HG03575 (cell line): ENCODE measurements around the gene EFHD1.

Source experiments
- ATAC-seq: cut with Tn5 transposase; IDR thresholded peaks from one replicate; pipeline ENCODE4 v1.9.1; 2021; ENCODE audit not compliant: unreplicated experiment, insufficient number of reproducible peaks, low FRiP score; ENCODE audit errors: extremely low read depth

EFHD1 gene, protein sequence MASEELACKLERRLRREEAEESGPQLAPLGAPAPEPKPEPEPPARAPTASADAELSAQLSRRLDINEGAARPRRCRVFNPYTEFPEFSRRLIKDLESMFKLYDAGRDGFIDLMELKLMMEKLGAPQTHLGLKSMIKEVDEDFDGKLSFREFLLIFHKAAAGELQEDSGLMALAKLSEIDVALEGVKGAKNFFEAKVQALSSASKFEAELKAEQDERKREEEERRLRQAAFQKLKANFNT

DNA sequence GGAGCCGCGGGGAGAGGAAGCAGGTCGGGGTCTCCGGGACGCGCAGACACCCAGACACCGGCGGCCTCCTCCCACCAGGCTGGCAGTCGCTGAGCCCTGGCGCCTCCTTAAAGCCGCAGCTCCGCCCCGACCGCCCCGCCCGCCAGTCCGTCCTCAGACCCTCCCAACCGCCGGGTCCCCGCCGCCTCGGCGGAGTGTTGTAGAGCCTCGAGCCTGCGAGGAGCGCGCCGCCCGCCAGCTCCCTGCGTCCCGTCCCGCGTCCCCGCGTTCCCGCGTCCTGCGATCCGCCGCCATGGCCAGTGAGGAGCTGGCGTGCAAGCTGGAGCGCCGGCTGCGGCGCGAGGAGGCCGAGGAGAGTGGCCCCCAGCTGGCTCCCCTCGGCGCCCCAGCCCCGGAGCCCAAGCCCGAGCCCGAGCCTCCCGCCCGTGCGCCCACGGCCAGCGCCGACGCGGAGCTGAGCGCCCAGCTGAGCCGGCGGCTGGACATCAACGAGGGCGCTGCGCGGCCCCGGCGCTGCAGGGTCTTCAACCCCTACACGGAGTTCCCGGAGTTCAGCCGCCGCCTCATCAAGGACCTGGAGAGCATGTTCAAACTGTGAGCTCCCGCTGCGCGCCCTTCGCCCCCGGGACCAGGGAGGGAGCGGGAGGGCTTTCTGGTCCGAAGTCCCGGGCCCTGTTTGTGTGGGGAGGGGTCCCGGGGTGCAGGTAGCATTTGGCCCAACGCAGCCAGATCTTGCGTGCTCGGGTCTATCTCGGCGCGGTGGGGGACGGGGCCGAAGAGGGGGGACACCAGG lies at the start of gene EFHD1:
TSS of gene EFHD1 (plus strand) at position 192 of the 793 bp plus-strand sequence. CDS start at position 293, 101 bp downstream.
- ATAC-seq = no peak

DNA sequence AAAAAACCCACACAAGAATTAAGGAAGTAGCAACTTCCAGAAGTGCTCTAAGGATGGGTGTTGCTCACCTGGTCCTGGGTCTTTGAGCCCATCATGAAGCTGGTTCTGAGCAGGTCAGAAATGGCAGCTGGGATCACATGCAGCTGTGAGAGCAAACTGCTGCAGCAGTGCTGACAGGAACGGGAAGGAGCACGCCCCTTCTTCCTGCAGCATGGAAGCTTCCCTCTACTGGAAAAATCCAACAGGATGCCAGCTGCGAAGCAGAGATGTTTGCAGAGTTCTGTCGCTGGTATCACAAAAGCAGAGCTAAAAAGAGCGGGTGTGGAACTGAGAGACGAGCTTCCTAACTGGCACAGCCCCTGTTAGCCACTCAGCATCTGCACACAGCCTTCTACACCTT lies 49.2 kb upstream of the EFHD1 start:
- ATAC-seq = no peak

DNA sequence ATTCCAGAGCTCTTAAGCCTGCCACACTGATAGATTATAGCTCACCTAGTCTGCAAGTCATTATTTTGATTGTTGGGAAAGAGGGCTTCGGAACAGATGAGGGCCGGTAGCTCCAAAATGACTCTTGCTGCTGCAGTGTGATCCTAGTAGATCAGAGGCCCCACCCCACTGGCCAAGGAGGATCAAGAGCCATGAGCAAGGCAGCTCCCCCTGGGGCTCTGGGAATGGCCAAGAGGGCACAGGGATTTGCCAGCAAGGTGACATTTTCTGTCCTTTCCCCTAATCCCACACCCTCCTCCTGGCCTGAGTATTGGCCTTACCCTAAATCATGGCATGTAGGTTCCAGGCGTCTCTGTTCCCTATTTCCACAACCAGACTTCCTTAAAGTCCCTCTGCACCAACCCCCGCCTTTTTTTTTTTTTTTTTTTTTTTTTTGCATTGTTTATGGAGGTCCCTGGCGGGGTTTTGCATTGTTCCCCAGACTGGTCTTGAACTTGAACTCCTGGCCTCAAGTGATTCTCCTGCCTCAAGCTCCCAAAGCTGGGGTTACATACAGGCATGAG lies 46.4 kb upstream of the EFHD1 start:
- no peak for ATAC-seq

DNA sequence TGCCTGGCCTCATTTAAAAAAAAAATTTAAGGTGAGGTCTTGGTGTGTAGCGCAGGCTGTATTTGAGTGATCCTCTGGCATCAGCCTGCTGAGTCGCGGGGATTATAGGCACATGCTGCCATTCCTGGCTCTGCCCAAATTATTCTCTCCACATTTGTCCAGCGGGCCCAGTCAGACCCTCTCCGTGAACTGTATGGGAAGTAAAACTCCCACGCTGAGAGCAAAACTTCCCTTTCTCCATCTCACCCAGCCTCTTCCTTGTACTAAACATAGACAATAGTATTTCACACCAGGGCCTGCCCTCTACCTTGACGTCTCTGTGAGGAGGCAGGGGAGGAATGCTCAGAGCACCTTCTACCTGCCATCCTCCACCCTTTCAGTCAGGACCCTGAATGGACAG lies 45.9 kb upstream of the EFHD1 start:
- ATAC-seq = no peak

DNA sequence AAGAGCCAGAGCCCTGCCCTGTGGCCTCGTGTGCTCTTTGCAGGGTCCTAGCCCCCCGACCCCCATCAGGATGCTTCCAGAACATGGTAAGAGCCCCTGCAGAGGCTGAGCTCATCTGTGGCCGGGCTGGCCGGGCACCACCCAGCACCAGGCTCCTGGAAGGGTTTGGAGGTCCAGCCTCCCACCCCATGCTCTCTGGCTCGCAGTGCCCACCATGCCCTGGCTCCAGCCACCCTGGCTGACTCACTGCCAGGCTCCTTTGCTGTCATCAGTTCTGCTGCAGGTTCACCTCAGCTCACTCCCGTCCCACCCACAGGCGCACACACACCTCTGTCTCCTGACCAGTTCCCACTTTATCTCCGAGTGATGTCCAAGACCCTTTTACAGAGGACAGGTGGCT lies 45.4 kb upstream of the EFHD1 start:
- ATAC-seq = no peak

DNA sequence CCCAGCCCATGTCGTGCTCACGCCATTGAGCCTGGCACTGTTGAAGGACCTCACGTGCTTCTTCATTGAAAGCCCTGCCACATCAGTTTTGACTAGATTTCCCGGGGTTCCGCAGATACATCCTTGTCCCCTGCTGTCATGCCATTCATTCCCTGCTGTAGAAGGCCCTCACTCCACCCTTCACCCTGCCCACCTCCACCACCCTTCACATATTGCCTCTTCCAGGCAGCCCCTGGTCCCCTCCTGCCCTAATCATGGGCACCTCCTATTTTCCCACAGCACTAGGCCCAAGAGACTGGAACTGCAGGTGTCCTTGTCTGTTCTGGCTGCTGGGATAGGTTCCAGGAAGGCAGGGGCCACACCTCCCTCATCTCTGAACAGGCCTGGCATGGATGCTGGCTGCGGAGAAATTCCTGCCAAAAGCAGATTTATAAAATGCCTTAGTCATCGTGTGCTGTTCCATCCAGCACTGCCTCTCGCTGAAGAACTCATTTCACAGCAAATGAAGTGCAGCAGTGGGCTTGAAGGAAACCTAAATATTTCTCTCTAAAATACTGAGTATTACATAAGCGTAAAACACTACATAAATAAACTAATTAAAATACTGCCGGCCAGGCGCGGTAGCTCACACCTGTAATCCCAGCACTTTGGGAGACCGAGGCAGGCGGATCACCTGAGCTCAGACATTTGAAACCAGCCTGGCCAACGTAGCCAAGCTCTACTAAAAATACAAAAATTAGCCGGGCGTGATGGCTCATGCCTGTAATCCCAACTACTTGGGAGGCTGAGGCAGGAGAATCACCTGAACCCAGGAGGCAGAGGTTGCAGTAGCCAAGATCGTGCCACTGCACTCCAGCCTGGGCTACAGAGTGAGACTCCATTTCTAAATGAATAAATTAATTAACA lies 44.5 kb upstream of the EFHD1 start:
- no peak for ATAC-seq

DNA sequence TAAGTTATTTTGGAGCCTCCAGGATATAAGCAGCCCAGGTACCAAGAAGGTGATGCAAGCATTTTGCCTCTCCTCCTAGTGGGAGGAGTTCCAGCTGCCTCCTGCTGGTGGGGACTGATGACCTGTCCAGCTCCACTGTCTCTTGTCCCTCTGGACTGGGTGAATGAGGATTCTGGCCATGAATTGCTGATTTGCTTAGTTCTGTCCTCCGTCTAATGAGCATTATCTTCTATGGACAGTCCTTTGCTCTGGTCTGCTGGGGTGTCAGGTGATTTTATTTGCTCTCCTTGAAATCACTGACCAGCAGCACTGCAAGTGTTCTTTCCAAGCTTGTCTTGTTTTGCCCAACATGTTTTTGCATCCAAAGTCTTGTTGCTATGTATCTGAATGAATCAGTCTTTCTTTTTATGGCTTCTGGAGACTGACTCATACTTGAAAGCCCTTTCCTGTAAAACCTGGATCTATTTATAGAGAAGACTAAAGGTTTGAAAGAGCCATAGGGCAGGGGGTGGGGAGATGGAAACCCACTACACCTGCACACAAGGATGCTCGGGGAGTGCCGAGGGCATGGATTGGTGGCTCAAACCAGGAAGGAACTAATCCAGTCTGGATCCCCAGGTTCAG lies 40.5 kb upstream of the EFHD1 start:
- ATAC-seq = no peak

DNA sequence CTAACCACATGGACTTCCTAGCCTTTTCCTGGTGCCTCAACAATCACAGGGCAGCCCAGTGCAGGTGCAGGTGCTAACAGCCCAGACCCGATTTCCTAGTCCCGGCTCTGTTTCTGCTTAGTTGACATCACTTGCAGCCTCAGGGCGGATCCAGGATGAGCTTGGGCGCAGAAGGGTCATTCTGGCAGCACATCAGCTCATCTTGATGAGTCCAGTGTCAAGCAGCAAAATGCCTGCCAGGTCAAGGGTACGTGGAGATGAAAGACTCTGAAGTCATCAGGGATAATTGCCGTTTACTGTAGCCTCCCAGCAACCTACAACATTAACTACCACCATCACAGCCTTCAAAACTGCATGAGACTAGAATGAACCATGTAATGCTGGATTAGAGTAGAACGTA lies 39.4 kb upstream of the EFHD1 start:
- ATAC-seq = no peak

DNA sequence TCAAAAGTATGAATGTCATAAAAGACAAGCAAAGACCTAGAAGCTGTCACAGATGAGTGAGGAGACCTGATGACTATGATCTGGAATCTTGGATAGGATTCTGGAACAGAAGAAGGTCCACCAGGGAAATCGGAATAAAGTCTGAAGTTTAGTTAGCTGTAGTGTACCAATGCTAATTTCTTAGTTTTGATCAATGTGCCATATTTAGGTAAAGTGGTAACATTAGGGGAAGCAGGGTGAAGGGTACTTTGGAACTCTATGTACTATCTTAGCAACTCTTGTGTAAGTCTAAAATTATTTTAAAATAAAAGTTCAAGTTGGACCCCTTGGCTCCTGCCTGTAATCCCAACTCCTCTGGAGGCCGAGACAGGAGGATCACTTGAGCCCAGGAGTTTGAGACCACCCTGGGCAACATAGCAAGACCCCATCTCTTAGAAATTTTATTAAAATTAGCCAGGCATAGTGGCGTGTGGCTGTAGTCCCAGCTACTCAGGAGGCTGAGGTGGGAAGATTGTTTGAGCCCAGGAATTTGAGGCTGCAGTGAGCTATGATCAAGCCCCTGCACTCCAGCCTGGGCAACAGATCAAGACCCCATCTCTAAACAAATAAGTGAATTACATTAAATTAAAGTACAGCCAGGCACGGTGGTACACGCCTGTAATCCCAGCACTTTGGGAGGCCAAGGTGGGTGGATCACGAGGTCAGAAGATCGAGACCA lies 35.9 kb upstream of the EFHD1 start:
- no peak for ATAC-seq

DNA sequence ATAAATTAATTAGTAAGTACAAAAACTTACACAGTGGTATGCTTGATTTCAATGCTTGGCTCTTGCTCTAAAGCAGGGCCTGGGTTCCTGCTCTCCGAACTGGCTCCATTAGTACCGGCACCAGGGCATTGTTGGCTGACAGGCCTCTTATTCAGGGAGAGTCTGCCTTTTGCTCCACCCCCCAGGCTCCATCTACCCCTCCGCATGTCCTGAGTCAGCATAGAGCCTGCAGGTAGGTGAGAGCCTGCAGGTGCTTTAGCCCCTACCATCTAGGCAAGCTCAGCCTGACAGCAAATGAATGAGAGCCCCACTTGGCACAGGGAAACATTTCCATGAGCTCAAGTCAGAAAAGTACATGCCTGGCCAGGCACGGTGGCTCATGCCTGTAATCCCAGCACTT lies 35.1 kb upstream of the EFHD1 start:
- no peak for ATAC-seq

DNA sequence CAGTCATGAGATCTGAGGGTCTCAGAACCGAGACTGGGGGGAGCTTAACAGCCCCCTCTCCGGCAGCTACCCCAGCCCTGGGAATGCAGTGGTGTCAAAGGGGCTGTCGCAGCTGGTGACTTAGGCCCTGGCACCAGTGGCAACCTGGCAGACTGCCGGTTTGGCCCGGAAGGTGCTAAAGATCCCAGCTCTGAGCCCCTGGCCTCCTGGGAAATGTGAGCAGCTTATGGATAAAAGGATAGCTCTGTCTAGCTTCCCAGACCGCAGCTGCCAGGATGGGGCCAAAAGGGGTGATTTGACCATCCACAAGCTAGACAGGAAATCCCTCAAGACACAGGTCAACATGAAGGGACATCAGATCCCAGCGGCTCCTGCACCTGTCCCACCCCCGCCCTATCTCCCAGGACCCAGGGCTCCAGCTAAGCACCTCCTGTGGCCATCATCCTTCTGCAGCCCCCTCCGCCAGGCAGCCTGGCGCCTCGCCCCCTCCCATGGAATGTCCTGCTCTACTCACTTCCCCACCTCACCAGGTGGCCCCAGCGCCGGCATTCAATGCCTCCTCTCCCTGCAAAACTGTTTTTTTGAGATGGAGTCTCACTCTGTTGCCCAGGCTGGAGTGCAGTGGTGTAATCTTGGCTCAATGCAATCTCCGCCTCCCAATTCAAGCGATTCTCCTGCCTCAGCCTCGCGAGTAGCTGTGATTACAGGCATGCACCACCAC lies 33.2 kb upstream of the EFHD1 start:
- no peak for ATAC-seq

DNA sequence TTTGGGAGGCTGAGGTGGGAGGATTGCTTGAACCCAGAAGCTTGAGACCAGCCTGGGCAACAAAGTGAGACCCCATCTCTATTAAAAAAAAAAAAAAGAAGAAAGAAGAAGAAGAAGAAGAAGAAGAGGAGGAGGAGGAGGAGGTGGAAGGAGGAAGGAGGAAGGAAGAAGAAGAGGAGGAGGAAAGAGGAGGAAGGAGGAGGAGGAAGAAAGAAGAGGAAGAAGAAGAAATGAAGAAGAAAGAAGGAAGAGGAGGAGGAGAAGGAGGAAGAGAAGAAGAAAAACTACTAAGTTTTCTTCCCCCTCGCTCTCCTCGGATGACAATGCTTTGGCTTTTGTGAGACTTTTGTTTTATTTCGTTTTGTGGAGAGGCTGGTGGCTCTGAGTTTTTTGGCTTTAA lies 30.1 kb upstream of the EFHD1 start:
- no peak for ATAC-seq

DNA sequence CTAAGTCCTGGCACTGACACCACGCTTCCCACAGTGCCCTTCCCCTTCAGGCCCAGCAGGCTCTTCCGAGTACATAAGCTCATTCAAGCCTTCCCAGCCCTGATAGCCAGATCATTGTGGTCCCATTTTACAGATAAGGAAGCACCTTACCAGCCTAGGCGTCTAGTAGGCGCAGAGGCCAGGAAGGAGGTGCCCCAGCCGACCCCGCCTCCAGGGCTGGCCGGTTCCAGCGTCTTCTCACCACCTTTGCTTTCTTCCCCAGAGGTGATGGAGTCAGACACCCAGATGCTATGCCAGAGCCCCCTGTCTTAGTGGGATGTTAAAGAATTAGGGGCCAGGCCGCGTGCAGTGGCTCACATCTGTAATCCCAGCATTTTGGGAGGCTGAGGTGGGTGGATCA lies 28.9 kb upstream of the EFHD1 start:
- ATAC-seq = no peak

DNA sequence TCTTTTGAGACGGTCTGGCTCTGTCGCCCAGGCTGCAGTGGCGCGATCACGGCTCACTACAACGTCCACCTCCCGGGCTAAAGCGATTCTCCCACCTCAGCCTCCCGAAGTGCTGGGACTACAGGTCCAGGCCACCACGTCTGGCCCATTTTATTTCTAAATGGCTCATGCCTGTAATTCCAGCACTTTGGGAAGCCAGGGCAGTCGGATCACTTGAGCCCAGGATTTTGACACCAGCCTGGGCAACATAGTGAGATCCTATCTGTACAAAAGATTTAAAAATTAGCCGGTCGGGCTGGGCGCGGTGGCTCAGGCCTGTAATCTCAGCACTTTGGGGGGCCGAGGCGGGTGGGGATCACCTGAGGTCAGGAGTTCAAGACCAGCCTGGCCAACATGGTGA lies 26.4 kb upstream of the EFHD1 start:
- no peak for ATAC-seq

DNA sequence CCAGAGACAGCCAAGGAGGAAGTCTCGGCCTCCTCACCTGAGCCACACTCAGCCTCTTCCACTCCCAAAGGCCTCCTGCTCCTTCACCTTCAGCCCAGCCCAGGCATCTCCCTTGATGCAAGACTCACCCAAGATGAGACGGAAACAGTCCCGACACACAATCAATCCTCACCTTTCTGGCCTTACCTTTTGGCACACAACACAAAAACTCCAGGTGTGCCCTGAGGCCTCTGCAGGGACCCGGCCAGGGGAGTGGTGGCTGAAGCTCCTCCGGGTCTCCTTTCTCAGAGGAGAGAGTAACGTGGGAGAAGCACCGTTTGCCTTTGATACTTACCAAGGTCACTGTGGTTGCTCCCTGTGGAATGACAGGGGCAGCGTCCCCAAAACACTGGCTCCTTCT lies 23.8 kb upstream of the EFHD1 start:
- ATAC-seq = no peak

DNA sequence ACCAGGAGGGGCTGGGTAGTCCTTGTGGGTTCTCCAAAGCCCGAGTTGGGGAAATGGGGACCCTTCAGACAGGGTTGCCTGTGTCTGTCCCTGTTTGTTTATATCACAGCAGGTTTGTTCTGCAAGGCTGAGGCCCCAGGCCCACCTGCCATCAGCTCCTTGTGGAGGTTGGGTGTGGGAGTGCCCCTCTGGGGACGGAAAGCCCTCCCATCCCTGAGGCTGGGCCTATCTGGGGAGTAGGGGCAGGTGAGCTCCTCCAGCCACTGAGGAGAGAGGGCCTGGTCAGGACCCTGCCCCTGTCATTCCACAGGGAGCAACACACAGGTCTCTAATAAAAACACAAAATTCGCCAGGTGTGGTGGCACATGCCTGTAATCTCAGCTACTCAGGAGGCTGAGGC lies 23.3 kb upstream of the EFHD1 start:
- ATAC-seq = no peak

DNA sequence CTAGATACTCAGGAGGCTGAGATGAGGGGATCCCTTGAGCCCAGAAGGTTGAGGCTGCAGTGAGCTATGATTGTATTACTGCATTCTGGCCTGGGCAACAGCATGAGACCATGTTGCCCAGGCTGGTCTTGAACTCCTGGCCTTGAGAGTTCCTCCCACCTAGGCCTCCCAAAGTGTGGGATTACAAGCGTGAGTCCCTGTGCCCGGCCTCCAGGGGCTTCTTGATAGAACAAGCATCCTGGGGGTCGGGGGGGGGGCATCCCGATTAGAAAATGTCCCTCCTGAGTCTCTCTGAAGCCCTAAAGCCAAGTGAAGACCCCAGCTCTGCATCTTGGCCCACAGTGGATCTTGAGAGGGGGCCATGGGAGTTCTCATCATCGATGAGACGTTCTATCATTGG lies 22.3 kb upstream of the EFHD1 start:
- ATAC-seq = no peak
